Measurements from ENCODE around the gene TCHP.

The TCHP gene

DNA sequence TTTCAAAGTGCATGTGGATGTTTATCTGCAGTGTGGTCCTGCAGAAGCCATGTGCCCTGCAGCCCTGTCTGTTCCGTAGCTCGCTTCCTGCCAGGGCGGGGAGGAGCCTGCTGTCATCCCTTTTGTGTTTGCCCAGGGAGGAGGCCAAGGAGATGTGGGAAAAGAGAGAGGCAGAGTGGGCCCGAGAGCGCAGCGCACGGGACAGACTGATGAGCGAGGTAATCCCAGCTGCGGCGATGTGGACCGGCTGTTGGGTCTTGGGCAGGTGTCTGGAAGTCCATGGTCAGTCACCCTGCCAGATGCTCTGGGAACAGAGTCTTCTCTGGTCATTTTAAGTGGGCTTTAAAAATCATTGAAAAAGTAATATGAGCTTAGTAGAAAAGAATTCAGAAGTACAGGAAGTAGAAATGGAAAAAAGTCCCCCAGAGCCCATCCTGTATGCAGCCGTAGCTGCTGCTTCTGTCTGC, 12.8 kb downstream of the TCHP start:
- H3K27ac Mint-ChIP-seq = no peak overlapping the region
- no peak for DNase-seq
- peaks cover 0 to 2% of the 10 kb centered on the region in 2 donors for H3K4me1 Mint-ChIP-seq
- no peaks in the 10 kb centered on the region for H3K27me3 Mint-ChIP-seq
- peaks cover 41 to 57% of the 10 kb centered on the region in 2 donors for H3K36me3 Mint-ChIP-seq
- H3K4me3 Mint-ChIP-seq = no peak overlapping the region
- ATAC-seq (replicated peaks) = no peak
- no peaks in the 10 kb centered on the region for H3K9me3 Mint-ChIP-seq

- Mint-ChIP-seq H3K9me3 (no peaks in the 10 kb centered on the region), H3K27me3 (no peaks in the 10 kb centered on the region), H3K36me3 (peaks cover 40 to 55% of the 10 kb centered on the region in 2 donors), H3K4me1 (peaks cover 0 to 2% of the 10 kb centered on the region in 2 donors), H3K4me3 (no peak overlapping the region), H3K27ac (no peak overlapping the region)
- ATAC-seq (replicated peaks) (no peak), DNase-seq (no peak)
These were observed 14.4 kb downstream of the TCHP start for GRCh38 chr12:109914461-109914860.

DNA sequence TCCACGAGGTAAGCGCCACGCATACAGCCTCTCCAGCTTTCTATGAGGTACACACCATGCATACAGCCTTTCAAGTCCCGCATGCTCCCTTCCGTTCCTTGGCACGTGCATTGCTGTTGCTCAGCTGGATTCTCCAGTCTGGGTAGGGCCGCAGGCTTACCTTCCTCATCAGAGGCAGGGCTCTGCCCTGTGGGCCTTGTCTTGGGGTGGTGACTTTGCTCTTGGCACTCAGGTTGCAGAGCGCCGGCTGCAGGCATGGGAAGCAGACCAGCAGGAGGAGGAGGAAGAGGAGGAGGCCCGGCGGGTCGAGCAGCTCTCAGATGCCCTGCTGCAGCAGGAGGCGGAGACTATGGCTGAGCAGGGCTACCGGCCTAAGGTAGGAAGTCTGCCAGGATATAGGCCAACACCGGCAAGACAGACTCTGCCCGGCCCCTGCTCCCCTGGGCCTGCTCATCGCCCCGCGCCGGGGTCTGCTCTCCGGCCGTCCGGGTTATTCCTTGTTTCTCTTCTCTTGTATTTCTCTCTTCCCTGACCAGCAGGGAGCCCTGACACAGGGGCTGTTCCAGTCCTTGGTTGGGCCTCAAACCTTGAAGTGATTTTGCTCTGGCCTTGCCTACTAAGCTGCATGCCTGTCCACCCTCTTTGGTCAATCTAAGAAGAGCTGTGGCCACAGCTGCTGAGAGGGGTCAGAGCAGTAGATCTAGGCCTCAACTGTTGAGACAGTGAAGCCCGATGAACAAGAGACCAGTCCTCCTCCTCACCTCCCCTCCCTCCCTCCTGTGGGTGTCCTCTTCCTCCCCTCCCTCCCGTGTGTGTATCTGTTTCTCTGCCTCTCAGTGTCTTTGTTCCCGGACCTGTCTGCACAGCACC, 15.3 kb downstream of the TCHP start:
- Mint-ChIP-seq H3K9me3 (no peaks in the 10 kb centered on the region), H3K4me3 (no peak overlapping the region), H3K36me3 (peaks cover 44 to 61% of the 10 kb centered on the region in 2 donors), H3K4me1 (peaks cover 0 to 2% of the 10 kb centered on the region in 2 donors), H3K27ac (no peak overlapping the region), H3K27me3 (no peaks in the 10 kb centered on the region)
- DNase-seq = no peak
- ATAC-seq (replicated peaks) = no peak

GRCh38 chr12:109916045-109916444, 16.0 kb downstream of the TCHP start:
- Mint-ChIP-seq H3K27me3 (no peaks in the 10 kb centered on the region), H3K36me3 (peaks cover 44 to 61% of the 10 kb centered on the region in 2 donors), H3K9me3 (no peaks in the 10 kb centered on the region), H3K4me1 (no peaks in the 10 kb centered on the region), H3K27ac (no peak overlapping the region), H3K4me3 (no peak overlapping the region)
- no peak for ATAC-seq (replicated peaks)
- DNase-seq = no peak

GRCh38 chr12:109919456-109919855, 19.4 kb downstream of the TCHP start:
- DNase-seq (no peak), ATAC-seq (replicated peaks) (no peak)
- peaks cover 41 to 58% of the 10 kb centered on the region in 2 donors for H3K36me3 Mint-ChIP-seq
- no peaks in the 10 kb centered on the region for H3K9me3 Mint-ChIP-seq
- H3K4me3 Mint-ChIP-seq = no peak overlapping the region
- no peaks in the 10 kb centered on the region for H3K4me1 Mint-ChIP-seq
- H3K27ac Mint-ChIP-seq = no peak overlapping the region
- H3K27me3 Mint-ChIP-seq = no peaks in the 10 kb centered on the region

DNA sequence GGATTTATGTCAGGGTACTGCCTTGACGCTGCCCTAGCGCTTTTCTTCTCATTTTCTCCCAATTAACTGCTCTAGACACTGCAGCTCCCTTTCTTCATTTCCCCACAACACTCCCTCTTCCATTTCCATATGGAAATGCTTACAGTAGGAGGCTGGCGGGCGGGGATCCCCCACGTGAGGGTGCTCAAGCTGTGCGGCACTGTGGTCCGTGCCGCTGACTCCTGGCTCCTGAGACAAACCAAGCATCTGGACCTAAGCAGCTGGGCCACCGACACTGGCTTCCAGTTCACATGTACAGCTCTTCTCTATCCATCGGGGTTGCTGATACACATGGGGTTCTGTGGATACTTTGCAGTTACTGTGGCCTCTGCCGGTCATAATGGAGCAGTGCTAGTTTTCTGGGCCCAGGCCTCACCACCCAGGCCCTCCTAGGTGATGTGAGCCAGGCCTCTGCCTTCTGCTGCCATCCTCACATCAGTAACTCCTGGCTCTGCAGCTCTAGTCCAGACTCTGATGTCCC, 20.2 kb downstream of the TCHP start:
- peak overlapping the region; percentile 57 for H3K27ac Mint-ChIP-seq

GRCh38 chr12:109921982-109922381, 21.9 kb downstream of the TCHP start:
- DNase-seq (no peak), ATAC-seq (replicated peaks) (no peak)
- Mint-ChIP-seq H3K27me3 (no peaks in the 10 kb centered on the region), H3K9me3 (no peaks in the 10 kb centered on the region), H3K36me3 (peaks cover 30 to 46% of the 10 kb centered on the region in 2 donors), H3K4me1 (no peaks in the 10 kb centered on the region), H3K27ac (no peak overlapping the region), H3K4me3 (no peak overlapping the region)

More for the DNA sequence above, 20.2 kb downstream of the TCHP start:
- H3K4me1 Mint-ChIP-seq = no peaks in the 10 kb centered on the region
- no peak for ATAC-seq (replicated peaks)
- H3K27me3 Mint-ChIP-seq = no peaks in the 10 kb centered on the region
- H3K36me3 Mint-ChIP-seq = peaks cover 38 to 59% of the 10 kb centered on the region in 2 donors
- H3K4me3 Mint-ChIP-seq = no peak overlapping the region
- DNase-seq = no peak
- H3K9me3 Mint-ChIP-seq = no peaks in the 10 kb centered on the region

GRCh38 chr12:109923038-109923437, 23.0 kb downstream of the TCHP start:
- Mint-ChIP-seq H3K4me3 (no peak overlapping the region), H3K4me1 (no peaks in the 10 kb centered on the region), H3K36me3 (peaks cover 30 to 51% of the 10 kb centered on the region in 2 donors), H3K27me3 (no peaks in the 10 kb centered on the region), H3K27ac (no peak overlapping the region), H3K9me3 (no peaks in the 10 kb centered on the region)
- no peak for ATAC-seq (replicated peaks)
- no peak for DNase-seq

DNA sequence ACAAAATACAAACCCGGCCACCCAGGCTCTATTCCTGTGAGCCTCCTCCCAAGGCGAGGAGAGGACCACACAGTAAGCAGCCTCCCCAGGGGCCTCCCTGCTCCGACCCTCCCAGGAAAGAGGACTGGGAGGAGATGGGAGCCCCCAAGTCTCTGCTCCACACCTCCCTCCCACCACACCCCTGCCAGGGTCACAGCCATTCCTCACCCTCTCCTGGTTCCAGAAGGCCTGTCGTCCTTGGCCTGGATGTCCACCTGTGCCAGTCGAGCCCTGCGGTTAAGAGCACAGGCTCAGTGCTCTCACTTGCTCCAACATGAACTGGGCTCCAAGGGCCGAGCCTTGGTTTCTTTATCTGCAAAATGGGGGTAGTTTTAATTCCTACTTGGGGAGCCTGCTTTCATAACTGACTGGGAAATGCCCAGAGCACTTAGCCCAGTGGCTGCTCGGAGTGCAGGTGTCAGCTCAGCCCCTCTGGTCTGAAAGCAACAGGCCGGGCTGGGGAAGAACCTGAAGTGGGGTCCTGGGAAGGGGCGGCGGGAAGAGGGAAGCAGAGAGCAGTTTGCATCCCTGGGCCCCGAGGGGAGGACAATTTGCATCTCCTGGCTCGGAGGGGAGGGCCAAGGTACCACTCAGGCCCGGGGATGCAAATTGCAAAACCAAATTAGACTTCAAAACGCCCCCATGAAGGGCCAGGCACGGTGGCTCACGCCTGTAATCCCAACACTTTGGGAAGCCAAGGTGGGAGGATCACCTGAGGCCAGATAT, 23.6 kb downstream of the TCHP start:
- peaks cover 27 to 49% of the 10 kb centered on the region in 2 donors for H3K36me3 Mint-ChIP-seq
- DNase-seq (no peak), ATAC-seq (replicated peaks) (no peak)
- H3K4me3 Mint-ChIP-seq = no peak overlapping the region
- H3K27me3 Mint-ChIP-seq = no peaks in the 10 kb centered on the region
- H3K4me1 Mint-ChIP-seq = no peaks in the 10 kb centered on the region
- peak overlapping the region; percentile 77 for H3K27ac Mint-ChIP-seq
- no peaks in the 10 kb centered on the region for H3K9me3 Mint-ChIP-seq

DNA sequence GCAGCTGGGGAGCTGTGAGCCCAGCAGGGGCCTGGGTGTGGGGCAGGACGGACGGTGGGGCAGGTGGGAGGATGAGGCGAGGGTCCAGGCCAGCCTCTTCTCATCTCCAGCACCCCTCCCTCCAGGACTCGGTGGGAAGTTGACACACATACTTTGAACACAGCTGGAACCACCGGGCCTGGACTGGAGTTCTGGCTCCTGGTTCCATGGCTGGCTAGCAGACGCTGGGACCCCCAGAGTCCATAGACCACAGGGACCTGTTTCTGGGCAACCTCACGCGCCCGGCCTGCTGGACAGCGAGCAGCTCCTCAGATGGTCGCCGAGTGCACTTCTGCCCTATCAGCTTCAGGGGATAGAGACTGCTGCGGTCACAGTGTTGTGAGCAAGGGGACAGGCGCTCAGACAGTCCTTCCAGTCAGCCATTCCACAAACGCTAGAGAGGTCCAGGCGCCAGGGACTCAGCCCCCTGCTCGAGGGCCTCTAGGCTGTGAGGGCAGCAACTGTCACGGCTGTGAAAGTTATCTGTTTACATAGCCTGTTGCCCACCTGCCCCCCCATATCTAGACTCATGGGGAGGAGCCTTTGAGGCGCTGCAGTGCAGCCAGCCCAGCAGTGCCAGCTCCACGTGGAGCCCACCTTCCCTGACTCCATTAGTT, 25.2 kb downstream of the TCHP start:
- no peaks in the 10 kb centered on the region for H3K27me3 Mint-ChIP-seq
- H3K4me1 Mint-ChIP-seq = no peaks in the 10 kb centered on the region
- H3K36me3 Mint-ChIP-seq = peaks cover 32 to 39% of the 10 kb centered on the region in 2 donors
- H3K4me3 Mint-ChIP-seq = no peak overlapping the region
- ATAC-seq (replicated peaks) = no peak
- no peaks in the 10 kb centered on the region for H3K9me3 Mint-ChIP-seq
- H3K27ac Mint-ChIP-seq = peak overlapping the region; percentile 69
- DNase-seq = no peak

DNA sequence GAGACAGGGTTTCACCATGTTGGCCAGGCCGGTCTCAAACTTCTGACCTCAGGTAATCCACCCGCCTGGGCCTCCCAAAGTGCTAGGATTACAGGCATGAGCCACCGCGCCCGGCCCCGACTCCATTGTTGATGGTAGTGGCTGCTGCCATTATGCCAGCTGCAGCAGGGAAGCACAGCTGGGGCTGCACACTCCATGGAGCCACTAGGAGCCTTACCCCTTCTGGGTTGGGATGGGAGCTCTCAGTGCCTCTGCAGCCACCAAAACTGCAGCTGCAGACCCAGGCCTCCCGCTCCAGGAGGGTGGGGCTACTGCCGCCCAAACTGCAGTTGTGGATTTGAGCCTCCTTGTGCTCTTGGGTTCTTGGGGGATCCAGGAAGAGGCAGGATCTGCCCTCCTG, 25.9 kb downstream of the TCHP start:
- peaks cover 28 to 35% of the 10 kb centered on the region in 2 donors for H3K36me3 Mint-ChIP-seq
- DNase-seq (no peak), ATAC-seq (replicated peaks) (no peak)
- H3K9me3 Mint-ChIP-seq = no peaks in the 10 kb centered on the region
- H3K27ac Mint-ChIP-seq = no peak overlapping the region
- no peaks in the 10 kb centered on the region for H3K27me3 Mint-ChIP-seq
- no peaks in the 10 kb centered on the region for H3K4me1 Mint-ChIP-seq
- H3K4me3 Mint-ChIP-seq = no peak overlapping the region

GRCh38 chr12:109926488-109927210, 26.6 kb downstream of the TCHP start:
- Mint-ChIP-seq H3K36me3 (peaks cover 30 to 37% of the 10 kb centered on the region in 2 donors), H3K4me3 (no peak overlapping the region), H3K9me3 (no peaks in the 10 kb centered on the region), H3K27ac (no peak overlapping the region), H3K4me1 (no peaks in the 10 kb centered on the region), H3K27me3 (no peaks in the 10 kb centered on the region)
- ATAC-seq (replicated peaks) (no peak), DNase-seq (no peak)

GRCh38 chr12:109927622-109928021, 27.5 kb downstream of the TCHP start:
- ATAC-seq (replicated peaks) (peak; percentile 60 to 75), DNase-seq (no peak)
- no peak overlapping the region for H3K27ac Mint-ChIP-seq
- no peaks in the 10 kb centered on the region for H3K27me3 Mint-ChIP-seq
- H3K4me1 Mint-ChIP-seq = no peaks in the 10 kb centered on the region
- H3K4me3 Mint-ChIP-seq = no peak overlapping the region
- H3K36me3 Mint-ChIP-seq = peaks cover 27 to 41% of the 10 kb centered on the region in 2 donors
- no peaks in the 10 kb centered on the region for H3K9me3 Mint-ChIP-seq
